Naive B cell (primary cell): ENCODE results near the gene EIF5AL1. TPM values are rescaled to one million over a fixed set of nuclear protein-coding genes. Genes with fewer than 3 reads are reported as not detected.
A peak's percentile ranks its signal among the peaks of the same experiment; 100 is the strongest.

ENCODE experiments used
- ATAC-seq, 2 donors: fragments of 150-1000 bp; cut with Tn5 transposase; 2 replicates each; pipeline ENCODE4 v1.10.0; 2021; ENCODE audit warnings: low read depth in 2 of 2, mild to moderate bottlenecking in 2 of 2, moderate library complexity in 2 of 2
- DNase-seq: peaks from one replicate; pipeline ENCODE4 v3.0.0; 2022
- H3K27ac Mint-ChIP-seq, 6 donors: one replicate each; pipeline ENCODE4 v1.8.0; 2020 to 2022; ENCODE audit warnings: mild to moderate bottlenecking in 6 of 6, mixed read lengths in 6 of 6, moderate library complexity in 5 of 6, inconsistent platforms in 2 of 6
- H3K27me3 Mint-ChIP-seq, 3 donors: one replicate each; pipeline ENCODE4 v1.8.0; 2021 to 2022; ENCODE audit warnings: mixed read lengths in 3 of 3, mild to moderate bottlenecking in 1 of 3
- H3K36me3 Mint-ChIP-seq, 2 donors: one replicate each; pipeline ENCODE4 v1.8.0; 2020 to 2022; ENCODE audit warnings: mixed read lengths in 2 of 2, inconsistent platforms in 1 of 2, mild to moderate bottlenecking in 1 of 2
- H3K4me1 Mint-ChIP-seq, 3 donors: one replicate each; pipeline ENCODE4 v1.8.0; 2020 to 2022; ENCODE audit warnings: mixed read lengths in 3 of 3, inconsistent platforms in 1 of 3, mild to moderate bottlenecking in 1 of 3, moderate library complexity in 1 of 3
- H3K4me3 Mint-ChIP-seq, 8 donors: one replicate each; pipeline ENCODE4 v1.8.0; 2020 to 2022; ENCODE audit warnings: mild to moderate bottlenecking in 8 of 8, mixed read lengths in 8 of 8, moderate library complexity in 8 of 8, inconsistent platforms in 2 of 8
- H3K9me3 Mint-ChIP-seq, 7 donors: one replicate each; pipeline ENCODE4 v1.8.0; 2020 to 2022; ENCODE audit warnings: mixed read lengths in 7 of 7, mild to moderate bottlenecking in 5 of 7, inconsistent platforms in 2 of 7, moderate library complexity in 1 of 7
- polyA plus RNA-seq, 6 donors: library from polyadenylated mRNA; unstranded; fragments of 300-500 nt; fragmentation: Illumina TruSeq; gene quantifications; one replicate each; pipeline ENCODE4 v1.2.3, GENCODE V29; 2021; ENCODE audit warnings: low read depth in 6 of 6

EIF5AL1 gene
- polyA plus RNA-seq, 6 donors from 2014 or later, result 0.12 to 0.52 (median 0.36) TPM

- Mint-ChIP-seq H3K4me1 (no peaks in the 10 kb centered on the region), H3K4me3 (no peak overlapping the region), H3K9me3 (peaks cover 0 to 3% (median 0%) of the 10 kb centered on the region in 7 donors), H3K27ac (no peak overlapping the region), H3K27me3 (peaks cover 24 to 57% (median 45%) of the 10 kb centered on the region in 3 donors), H3K36me3 (no peaks in the 10 kb centered on the region)
- no peak for ATAC-seq
- no peak for DNase-seq
Observed at GRCh38 chr10:79476645-79477044, 35.7 kb upstream of the EIF5AL1 start.

- no peak overlapping the region for H3K4me3 Mint-ChIP-seq
- no peaks in the 10 kb centered on the region for H3K4me1 Mint-ChIP-seq
- no peaks in the 10 kb centered on the region for H3K36me3 Mint-ChIP-seq
- no peak for DNase-seq
- peaks cover 24 to 49% (median 47%) of the 10 kb centered on the region in 3 donors for H3K27me3 Mint-ChIP-seq
- H3K27ac Mint-ChIP-seq, result no peak overlapping the region
- no peak for ATAC-seq
- H3K9me3 Mint-ChIP-seq, result peaks cover 0 to 3% (median 0%) of the 10 kb centered on the region in 7 donors
Observed at GRCh38 chr10:79477456-79477855, 34.9 kb upstream of the EIF5AL1 start.

GRCh38 chr10:79479283-79479909 lies 32.9 kb upstream of the EIF5AL1 start:
- Mint-ChIP-seq H3K36me3 (no peaks in the 10 kb centered on the region), H3K4me3 (no peak overlapping the region), H3K9me3 (peaks cover 0 to 3% (median 0%) of the 10 kb centered on the region in 7 donors), H3K27me3 (peaks cover 18 to 47% (median 41%) of the 10 kb centered on the region in 3 donors), H3K4me1 (no peaks in the 10 kb centered on the region), H3K27ac (no peak overlapping the region)
- ATAC-seq (no peak), DNase-seq (no peak)

- peaks cover 5 to 35% (median 14%) of the 10 kb centered on the region in 3 donors for H3K27me3 Mint-ChIP-seq
- no peak overlapping the region for H3K4me3 Mint-ChIP-seq
- no peaks in the 10 kb centered on the region for H3K4me1 Mint-ChIP-seq
- DNase-seq (no peak), ATAC-seq (no peak)
- peaks cover 0 to 3% (median 0%) of the 10 kb centered on the region in 7 donors for H3K9me3 Mint-ChIP-seq
- no peaks in the 10 kb centered on the region for H3K36me3 Mint-ChIP-seq
- H3K27ac Mint-ChIP-seq, result no peak overlapping the region
Observed at GRCh38 chr10:79482304-79482703, 30.0 kb upstream of the EIF5AL1 start.

GRCh38 chr10:79482741-79483140 lies 29.6 kb upstream of the EIF5AL1 start:
- no peak for ATAC-seq
- H3K36me3 Mint-ChIP-seq, result no peaks in the 10 kb centered on the region
- H3K27ac Mint-ChIP-seq, result no peak overlapping the region
- H3K4me3 Mint-ChIP-seq, result no peak overlapping the region
- peaks cover 2 to 30% (median 10%) of the 10 kb centered on the region in 3 donors for H3K27me3 Mint-ChIP-seq
- no peaks in the 10 kb centered on the region for H3K4me1 Mint-ChIP-seq
- peaks cover 0 to 3% (median 0%) of the 10 kb centered on the region in 7 donors for H3K9me3 Mint-ChIP-seq
- no peak for DNase-seq

GRCh38 chr10:79483299-79483698 lies 29.0 kb upstream of the EIF5AL1 start:
- ATAC-seq, result no peak
- DNase-seq, result no peak
- Mint-ChIP-seq H3K4me1 (no peaks in the 10 kb centered on the region), H3K4me3 (no peak overlapping the region), H3K27ac (no peak overlapping the region), H3K27me3 (peaks cover 7 to 28% (median 14%) of the 10 kb centered on the region in 3 donors), H3K36me3 (no peaks in the 10 kb centered on the region), H3K9me3 (peaks cover 0 to 3% (median 0%) of the 10 kb centered on the region in 7 donors)

GRCh38 chr10:79483948-79484347 lies 28.4 kb upstream of the EIF5AL1 start:
- Mint-ChIP-seq H3K4me1 (no peaks in the 10 kb centered on the region), H3K9me3 (peaks cover 0 to 3% (median 0%) of the 10 kb centered on the region in 7 donors), H3K27me3 (peaks cover 7 to 28% (median 15%) of the 10 kb centered on the region in 3 donors), H3K36me3 (no peaks in the 10 kb centered on the region), H3K4me3 (no peak overlapping the region), H3K27ac (no peak overlapping the region)
- ATAC-seq (no peak), DNase-seq (no peak)

- Mint-ChIP-seq H3K27me3 (peaks cover 7 to 25% (median 11%) of the 10 kb centered on the region in 3 donors), H3K9me3 (peaks cover 0 to 2% (median 0%) of the 10 kb centered on the region in 7 donors), H3K27ac (no peak overlapping the region), H3K36me3 (no peaks in the 10 kb centered on the region), H3K4me3 (no peak overlapping the region), H3K4me1 (no peaks in the 10 kb centered on the region)
- DNase-seq (no peak), ATAC-seq (no peak)
Observed at GRCh38 chr10:79484476-79484875, 27.9 kb upstream of the EIF5AL1 start.

GRCh38 chr10:79487296-79488194 lies 24.8 kb upstream of the EIF5AL1 start:
- Mint-ChIP-seq H3K27me3 (peaks cover 7 to 8% (median 8%) of the 10 kb centered on the region in 3 donors), H3K36me3 (no peaks in the 10 kb centered on the region), H3K4me3 (peak overlapping the region in 1 of 8 donors; percentile 48), H3K9me3 (no peaks in the 10 kb centered on the region), H3K27ac (no peak overlapping the region), H3K4me1 (no peaks in the 10 kb centered on the region)
- DNase-seq (peak; percentile 23), ATAC-seq (peak; percentile 42 to 60)

- Mint-ChIP-seq H3K9me3 (no peaks in the 10 kb centered on the region), H3K4me3 (no peak overlapping the region), H3K36me3 (no peaks in the 10 kb centered on the region), H3K4me1 (no peaks in the 10 kb centered on the region), H3K27me3 (peaks cover 7 to 8% (median 8%) of the 10 kb centered on the region in 3 donors), H3K27ac (no peak overlapping the region)
- no peak for DNase-seq
- ATAC-seq, result no peak
Observed at GRCh38 chr10:79488336-79488735, 24.0 kb upstream of the EIF5AL1 start.

GRCh38 chr10:79488870-79489269 lies 23.5 kb upstream of the EIF5AL1 start:
- no peaks in the 10 kb centered on the region for H3K9me3 Mint-ChIP-seq
- H3K4me1 Mint-ChIP-seq, result no peaks in the 10 kb centered on the region
- ATAC-seq (no peak), DNase-seq (no peak)
- H3K27me3 Mint-ChIP-seq, result peaks cover 7 to 8% (median 8%) of the 10 kb centered on the region in 3 donors
- H3K27ac Mint-ChIP-seq, result no peak overlapping the region
- no peak overlapping the region for H3K4me3 Mint-ChIP-seq
- no peaks in the 10 kb centered on the region for H3K36me3 Mint-ChIP-seq

GRCh38 chr10:79490400-79491142 lies 21.8 kb upstream of the EIF5AL1 start:
- Mint-ChIP-seq H3K27ac (no peak overlapping the region), H3K4me1 (peaks cover 0 to 2% (median 0%) of the 10 kb centered on the region in 3 donors), H3K9me3 (no peaks in the 10 kb centered on the region), H3K36me3 (no peaks in the 10 kb centered on the region), H3K4me3 (no peak overlapping the region), H3K27me3 (peaks cover 7 to 17% (median 17%) of the 10 kb centered on the region in 3 donors)
- no peak for DNase-seq
- ATAC-seq, result no peak

- no peaks in the 10 kb centered on the region for H3K9me3 Mint-ChIP-seq
Observed at GRCh38 chr10:79491143-79491835, 21.0 kb upstream of the EIF5AL1 start.

More at GRCh38 chr10:79491143-79491835, 21.0 kb upstream of the EIF5AL1 start:
- DNase-seq (no peak), ATAC-seq (no peak)
- no peak overlapping the region for H3K4me3 Mint-ChIP-seq
- peaks cover 7 to 22% (median 17%) of the 10 kb centered on the region in 3 donors for H3K27me3 Mint-ChIP-seq
- H3K4me1 Mint-ChIP-seq, result peaks cover 0 to 2% (median 0%) of the 10 kb centered on the region in 3 donors
- H3K27ac Mint-ChIP-seq, result peak overlapping the region in 1 of 6 donors; percentile 86
- H3K36me3 Mint-ChIP-seq, result no peaks in the 10 kb centered on the region
